Central memory CD4-positive, alpha-beta T cell (primary cell): Measurements from ENCODE around the gene CBFB.
"Not testable (repeated sequence)": the region's sequence is repeated elsewhere in the genome, so short reads cannot be mapped to it uniquely, and the experiment has no call there.

Experiments used
- DNase-seq: peaks from one replicate; pipeline ENCODE4 v3.0.0; 2022

The CBFB gene

DNA sequence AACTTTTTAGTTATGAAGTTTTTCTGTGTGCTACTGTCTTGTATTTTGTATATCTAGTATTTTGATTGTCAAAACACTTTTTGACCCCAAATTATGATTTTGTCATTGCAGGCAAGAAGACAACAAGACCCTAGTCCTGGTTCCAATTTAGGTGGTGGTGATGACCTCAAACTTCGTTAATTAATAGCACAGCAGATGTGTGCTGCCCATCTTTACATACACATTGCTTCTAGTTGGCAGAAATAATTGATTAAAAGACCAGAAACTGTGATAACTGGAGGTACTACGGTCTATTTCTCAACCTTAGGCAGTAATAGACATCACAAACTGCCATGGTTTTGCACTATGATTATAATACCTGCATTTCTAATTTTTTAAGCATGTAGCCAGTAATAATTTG lies 69.7 kb downstream of the CBFB start:
- DNase-seq = no peak

DNA sequence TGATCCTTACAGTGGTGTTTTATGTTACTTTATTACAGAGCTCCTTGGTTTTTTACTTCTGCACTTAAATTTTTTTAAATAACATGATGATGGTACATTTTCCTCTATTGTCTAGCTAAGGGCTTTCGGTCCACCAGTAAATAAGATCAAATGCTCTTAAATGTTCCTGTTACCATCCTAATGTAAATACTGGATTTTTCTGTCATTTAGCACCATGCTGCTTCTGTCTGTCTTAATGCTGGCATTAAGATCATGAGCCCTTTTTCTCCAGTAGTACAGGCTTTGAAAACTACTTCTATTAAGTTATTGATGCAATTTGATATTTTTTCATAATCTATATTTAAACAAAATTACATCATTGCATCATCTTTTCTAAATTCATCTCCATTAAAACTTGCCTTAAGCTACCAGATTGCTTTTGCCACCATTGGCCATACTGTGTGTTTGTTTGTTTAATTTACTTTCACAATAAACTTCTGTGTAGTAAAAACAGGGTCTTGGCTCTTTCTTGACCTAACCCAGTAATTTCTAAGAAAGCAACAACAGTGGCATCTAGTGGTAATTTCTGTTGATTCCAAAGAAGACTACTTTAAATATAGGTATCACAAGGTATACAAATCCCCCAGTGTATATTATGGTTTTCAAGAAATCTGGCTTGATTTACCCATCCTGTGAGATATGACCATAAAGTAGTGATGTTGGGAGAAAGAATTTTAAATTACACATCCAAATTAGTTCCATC lies 71.8 kb downstream of the CBFB start:
- DNase-seq = no peak

- no peak for DNase-seq
Observed at GRCh38 chr16:67101311-67102082, 72.5 kb downstream of the CBFB start.

- DNase-seq = no peak
Observed at GRCh38 chr16:67104061-67104460, 75.1 kb downstream of the CBFB start.

DNA sequence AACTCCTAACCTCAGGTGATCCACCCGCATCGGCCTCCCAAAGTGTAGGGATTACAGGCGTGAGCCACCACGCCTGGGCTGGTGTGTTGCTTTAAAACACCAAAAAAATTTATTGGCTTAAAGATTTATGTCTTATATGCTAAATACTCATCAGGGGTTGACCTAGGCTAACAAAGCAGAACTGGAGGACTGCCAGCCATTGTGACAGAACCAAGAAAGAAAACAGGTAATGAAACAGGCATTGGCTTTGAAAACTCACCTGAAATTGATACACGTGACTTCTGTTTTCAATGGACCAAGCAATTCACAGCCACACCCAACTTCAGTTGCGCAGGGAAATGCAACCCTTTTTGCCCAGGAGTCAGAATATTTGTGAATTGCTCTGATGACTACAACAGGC lies 75.9 kb downstream of the CBFB start:
- no peak for DNase-seq

- no peak for DNase-seq
Observed at GRCh38 chr16:67105246-67105645, 76.3 kb downstream of the CBFB start.

DNA sequence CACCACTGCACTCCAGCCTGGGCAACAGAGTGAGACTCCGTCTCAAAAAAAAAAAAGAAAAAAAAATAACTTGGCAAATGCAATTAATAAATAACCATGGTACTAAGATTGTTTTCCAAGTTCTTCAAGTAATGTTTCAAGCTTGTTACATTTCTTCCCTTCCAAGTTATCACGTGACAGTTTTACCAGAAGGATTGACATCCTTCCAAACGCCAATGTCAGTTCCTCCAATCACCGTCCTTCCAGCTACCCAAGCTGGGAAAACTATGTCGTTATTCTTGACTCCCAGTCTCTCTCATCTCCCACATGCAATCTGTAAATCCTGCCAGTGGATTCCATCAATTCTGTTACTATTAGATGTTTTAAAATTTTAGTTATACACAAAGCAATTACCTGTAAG lies 76.9 kb downstream of the CBFB start:
- no peak for DNase-seq

DNA sequence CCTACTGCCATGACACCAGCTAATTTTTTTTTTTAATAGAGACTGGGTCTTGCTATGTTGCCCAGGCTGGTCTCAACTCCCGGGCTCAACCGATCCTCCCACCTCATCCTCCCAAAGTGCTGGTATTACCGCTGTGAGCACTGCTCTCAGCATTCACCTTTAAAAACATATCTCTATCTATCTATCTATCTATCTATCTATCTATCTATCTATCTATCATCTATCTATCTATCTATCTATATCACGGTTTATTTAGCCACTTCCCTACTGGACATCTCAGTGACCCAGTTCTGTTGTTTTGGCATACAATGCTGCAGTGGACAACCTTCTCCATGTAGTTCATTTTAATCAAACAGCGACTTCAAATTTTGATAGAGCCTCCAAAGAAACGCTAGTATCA lies 79.5 kb downstream of the CBFB start:
- no peak for DNase-seq

DNA sequence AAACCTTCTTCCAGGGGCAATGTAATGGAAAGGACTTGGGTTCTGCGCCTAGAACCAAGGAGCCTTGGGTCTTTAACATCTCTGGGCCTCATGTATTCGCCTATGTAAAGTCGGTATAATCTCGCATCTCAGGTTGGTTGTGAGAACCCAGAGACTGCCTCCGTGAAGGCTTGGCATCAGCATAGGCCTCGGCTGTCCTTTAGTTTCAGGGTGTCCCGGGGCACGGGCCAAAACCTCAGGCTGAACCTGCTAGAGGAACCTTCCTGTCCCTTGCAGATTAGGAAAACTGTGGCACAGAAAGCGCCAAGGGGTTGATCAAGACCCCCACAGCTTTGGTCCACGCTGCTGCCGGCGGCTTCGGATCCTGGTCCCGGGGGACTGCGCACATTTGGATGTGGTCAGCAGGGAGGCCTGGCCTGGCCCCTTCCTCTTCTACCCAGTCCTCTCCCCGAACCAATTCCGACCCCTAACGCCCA lies 80.0 kb downstream of the CBFB start:
- no peak for DNase-seq

GRCh38 chr16:67109407-67110135 lies 80.6 kb downstream of the CBFB start, which contains the start of gene PHAF1:
PHAF1 (plus strand) TSS chr16:67109941; CDS start chr16:67110176, 235 bp downstream.
- peak; percentile 96 for DNase-seq

DNA sequence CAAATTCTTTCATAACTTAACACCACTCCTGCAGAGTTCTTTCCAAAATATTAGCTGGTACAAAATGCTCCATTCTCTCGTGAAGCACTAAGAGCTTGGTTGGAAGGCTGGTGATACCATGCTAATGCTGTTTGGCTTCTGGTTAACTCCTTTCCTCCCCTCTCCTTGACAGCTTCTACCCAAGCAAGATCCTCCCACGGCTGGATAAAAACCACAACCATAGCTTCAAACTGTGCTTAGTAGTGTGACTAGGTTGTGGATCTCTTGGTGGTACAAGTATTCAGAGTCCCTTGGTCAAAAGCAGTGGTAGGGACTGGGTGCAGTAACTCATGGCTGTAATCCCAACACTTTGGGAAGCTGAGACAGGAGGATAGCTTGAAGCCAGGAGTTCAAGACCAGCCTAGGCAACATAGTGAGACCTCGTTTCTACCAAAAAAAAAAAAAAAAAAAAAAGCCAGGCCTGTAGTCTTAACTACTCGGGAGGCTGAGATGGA lies 83.0 kb downstream of the CBFB start:
- DNase-seq = no peak

- no peak for DNase-seq
Observed at GRCh38 chr16:67112591-67113399, 83.8 kb downstream of the CBFB start.

DNA sequence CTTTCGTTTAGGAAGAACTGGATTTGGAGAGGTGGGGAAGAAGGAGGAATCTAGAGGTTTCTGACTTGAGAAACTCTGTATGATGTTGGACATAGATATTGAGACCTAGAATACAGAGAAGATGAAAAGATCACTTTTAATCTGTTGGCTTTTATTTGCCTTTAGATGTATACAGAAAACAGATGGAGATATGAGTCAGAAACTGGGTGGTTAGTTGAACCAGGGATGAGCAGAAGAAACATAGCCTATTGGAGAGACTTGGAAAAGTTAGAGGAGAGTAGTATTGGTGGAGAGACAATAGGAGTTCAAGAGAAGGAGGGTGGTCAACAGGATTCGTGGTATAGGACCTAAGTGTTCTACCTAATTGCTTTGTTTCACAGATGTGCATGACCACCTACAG lies 85.8 kb downstream of the CBFB start:
- no peak for DNase-seq

- DNase-seq = no peak
Observed at GRCh38 chr16:67115639-67116038, 86.7 kb downstream of the CBFB start.

GRCh38 chr16:67116388-67117311 lies 87.7 kb downstream of the CBFB start:
- DNase-seq = no peak

- DNase-seq = no peak
Observed at GRCh38 chr16:67117716-67118115, 88.8 kb downstream of the CBFB start.

GRCh38 chr16:67120025-67120424 lies 91.1 kb downstream of the CBFB start:
- DNase-seq = no peak

GRCh38 chr16:67122799-67123198 lies 93.8 kb downstream of the CBFB start:
- DNase-seq = not testable (repeated sequence)

DNA sequence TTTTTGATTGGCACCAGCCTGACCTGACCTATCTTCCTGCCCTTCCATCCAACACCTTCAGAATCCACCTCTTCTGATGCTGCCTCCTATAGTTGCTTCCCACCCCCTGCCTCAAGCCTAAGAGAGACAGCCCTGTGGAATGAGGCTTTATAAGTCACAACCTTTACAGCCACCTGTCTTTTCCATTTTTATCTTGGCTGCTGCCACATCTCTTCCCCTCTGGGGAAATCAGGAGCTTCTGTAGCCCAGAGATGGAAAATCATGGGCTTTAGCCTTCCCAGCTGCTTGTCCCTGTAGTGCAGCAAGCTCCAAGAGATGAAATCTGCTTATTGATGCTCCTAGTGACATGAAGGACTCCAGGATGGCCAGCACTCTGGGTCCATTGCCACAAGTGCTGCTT lies 99.5 kb downstream of the CBFB start:
- no peak for DNase-seq

- DNase-seq = no peak
Observed at GRCh38 chr16:67128887-67129286, 99.9 kb downstream of the CBFB start.

GRCh38 chr16:67129422-67129821 lies 100.5 kb downstream of the CBFB start:
- DNase-seq = no peak
